CD4-positive, alpha-beta T cell treated with Interleukin-15 for 4 hours (primary cell): ENCODE measurements around the gene ZER1.
A peak's percentile ranks its signal among the peaks of the same experiment; 100 is the strongest.

Experiments used
- DNase-seq: peaks from one replicate; pipeline ENCODE4 v3.0.0-alpha.2; 2020; ENCODE audit warnings: low spot score

Gene ZER1

GRCh38 chr9:128690684-128691034 is 81.1 kb downstream of the ZER1 start:
- DNase-seq, result no peak

DNA sequence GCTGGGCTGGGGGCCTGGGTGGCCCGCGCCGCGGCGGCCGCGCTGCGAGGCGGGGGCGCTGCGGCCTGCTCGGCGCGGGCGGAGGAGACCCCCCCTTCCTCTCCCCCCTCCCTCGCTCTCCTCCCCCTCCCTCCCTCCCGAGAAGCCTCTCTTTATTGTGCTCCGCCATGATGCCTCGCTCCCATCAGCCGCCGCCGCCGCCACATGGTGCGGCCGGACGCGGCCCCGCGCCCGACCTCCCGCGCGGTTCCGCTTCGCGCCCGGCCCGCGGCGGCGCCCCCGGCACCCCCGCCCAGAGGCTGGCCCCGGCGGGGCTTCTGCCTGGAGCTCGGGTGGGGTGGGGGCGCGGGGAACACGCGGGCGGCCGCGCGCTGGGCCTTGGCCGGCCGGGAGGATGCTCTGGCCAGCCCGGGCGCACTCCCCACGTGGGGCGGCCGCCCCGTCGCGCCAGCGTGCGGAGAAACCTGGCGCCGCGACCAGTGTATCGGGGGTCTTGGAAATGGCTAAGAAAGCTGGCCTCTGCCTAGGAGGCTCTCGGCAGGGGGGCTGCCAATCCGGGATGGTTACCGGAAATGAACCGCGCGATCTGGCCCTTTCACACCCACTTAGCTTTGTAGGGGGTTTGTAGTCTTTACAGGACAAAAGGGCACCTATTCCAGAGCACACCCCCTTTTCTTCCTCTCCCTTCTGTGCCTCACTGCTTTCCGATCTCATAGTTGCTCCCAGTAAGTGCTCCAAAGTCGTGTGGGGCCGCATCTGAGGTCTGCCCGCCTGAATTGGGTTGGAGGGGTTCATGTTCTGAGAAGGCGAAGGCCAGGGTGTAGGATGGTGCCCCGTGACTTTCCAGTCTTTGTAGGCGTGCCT is 81.7 kb downstream of the ZER1 start:
- peak; percentile 64 for DNase-seq

DNA sequence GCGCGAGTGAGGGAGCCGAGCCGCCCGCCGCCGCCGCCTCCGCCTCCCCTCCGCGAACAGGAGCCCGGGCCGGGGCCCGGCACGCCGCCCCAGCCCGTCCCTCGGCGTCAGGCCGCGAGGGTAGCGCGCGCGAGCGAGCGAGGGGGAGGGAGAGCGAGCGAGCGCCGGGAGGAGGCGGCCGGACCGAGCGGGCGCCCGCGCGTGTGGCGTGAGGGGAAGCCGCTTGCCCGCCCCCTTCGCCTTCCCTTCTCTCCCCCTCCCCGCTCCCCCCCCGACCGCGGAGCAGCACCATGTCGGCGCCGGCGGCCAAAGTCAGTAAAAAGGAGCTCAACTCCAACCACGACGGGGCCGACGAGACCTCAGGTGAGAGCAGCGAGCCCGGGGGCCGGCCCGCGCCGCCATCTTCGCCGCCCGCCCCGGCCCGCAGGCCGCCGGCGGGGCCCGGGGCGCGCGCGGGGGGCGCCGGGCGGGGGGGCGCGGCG is 82.4 kb downstream of the ZER1 start:
- no peak for DNase-seq

- peak; percentile 94 for DNase-seq
These were observed 83.0 kb downstream of the ZER1 start, which contains the start of gene SET for GRCh38 chr9:128688501-128689292. Gene SET, plus strand, starts transcription at chr9:128689222. Its CDS starts 361 bp downstream, at chr9:128689583.

- no peak for DNase-seq
These were observed 84.3 kb downstream of the ZER1 start for GRCh38 chr9:128687453-128687852.

GRCh38 chr9:128685636-128686489 is 85.9 kb downstream of the ZER1 start:
- peak; percentile 61 for DNase-seq

DNA sequence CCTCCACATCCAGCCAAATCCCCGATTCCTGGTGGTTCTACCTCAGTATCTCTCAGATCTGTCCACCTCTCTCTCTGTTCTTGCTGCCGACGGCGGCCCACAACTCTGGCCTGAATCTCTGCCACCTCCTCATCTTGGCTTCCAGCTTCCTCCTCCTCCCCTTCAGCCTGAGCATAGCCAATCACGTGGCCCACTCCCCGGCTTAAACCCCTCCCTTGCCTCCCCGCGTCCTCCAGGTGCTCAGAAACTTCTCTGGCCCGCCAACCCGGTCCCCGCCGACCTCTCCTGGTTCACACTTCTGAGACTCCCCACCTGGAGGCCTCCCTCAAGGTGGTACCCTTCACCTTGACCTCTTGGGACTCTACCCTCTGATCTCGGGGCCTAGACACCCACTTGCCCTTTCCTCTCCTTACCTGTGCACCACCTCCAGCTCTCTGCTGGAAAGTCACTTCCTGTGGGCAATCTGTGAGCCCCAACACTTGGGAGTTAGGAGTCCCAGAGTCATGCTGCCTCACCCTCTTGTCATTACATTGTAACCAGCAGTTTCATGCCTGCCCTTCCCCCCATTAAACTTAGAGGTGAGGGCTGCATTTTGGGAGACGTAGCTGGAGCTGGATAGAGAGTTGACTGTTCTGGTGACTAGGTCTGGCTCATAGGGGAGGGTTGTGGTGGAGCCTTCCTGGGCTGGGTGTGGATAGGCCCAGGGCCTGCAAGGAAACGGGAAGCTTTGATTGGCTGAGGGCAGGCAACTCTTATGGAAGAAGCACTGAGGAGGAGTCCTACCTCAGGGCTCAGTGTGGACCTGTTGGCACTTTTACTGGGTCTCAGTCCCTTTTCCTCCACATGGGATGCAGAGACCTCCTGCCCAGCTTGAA is 87.2 kb downstream of the ZER1 start:
- DNase-seq, result peak; percentile 75

DNA sequence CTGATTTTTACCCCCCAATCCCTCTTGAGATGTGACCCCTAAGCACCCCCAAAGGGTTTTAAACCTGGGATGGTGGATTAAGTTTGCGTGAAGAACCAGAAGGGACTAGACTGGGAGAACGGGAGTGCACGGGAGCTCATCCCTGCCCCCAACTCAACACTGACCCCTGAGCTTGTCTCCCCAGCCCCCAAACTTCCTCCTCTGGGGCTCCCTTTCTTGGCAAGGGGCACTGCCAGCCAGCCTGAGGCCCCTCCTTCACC is 87.7 kb downstream of the ZER1 start:
- no peak for DNase-seq

DNA sequence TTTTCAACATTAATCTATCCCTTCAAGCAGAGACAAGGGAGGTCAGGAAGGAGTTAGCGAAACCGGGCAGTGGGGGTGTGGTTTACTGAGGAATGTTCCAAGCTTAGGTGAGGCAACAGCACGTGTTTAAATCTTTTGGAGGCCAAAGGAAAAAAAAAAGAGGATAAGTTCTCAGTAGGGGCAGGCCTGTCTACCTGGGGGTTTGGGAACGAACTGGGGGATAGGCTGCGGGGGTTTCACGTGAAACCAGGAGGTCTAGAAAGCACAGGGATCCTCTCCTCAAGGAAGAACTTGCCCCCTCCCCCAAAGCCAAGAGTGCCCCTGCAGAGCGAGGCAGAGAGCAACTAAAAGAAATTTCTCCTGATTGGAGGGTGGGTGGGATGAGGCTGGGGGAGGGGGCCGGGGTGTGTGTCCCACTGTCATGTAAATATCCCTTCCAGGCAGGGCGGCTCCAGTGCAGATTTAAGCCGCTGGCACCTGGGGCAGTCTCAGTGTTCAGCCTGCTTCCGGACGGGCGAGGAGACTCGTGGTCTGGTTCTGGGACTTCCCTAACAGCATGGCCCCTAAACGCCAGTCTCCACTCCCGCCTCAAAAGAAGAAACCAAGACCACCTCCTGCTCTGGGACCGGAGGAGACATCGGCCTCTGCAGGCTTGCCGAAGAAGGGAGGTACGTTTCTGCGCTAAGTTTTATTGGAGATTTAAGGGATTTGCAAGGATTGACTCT is 88.2 kb downstream of the ZER1 start:
- DNase-seq, result peak; percentile 22
